ENCODE data around the gene HDAC4.
A peak's percentile ranks its signal among the peaks of the same experiment; 100 is the strongest.

Gene HDAC4

GRCh38 chr2:239279508-239280295, 121.1 kb downstream of the HDAC4 start:
- no peak for ATAC-seq
- no peak for DNase-seq

- ATAC-seq (no peak), DNase-seq (no peak)
Observed at GRCh38 chr2:239278941-239279365, 121.9 kb downstream of the HDAC4 start.

GRCh38 chr2:239278361-239278760, 122.5 kb downstream of the HDAC4 start:
- no peak for ATAC-seq
- DNase-seq, result no peak

DNA sequence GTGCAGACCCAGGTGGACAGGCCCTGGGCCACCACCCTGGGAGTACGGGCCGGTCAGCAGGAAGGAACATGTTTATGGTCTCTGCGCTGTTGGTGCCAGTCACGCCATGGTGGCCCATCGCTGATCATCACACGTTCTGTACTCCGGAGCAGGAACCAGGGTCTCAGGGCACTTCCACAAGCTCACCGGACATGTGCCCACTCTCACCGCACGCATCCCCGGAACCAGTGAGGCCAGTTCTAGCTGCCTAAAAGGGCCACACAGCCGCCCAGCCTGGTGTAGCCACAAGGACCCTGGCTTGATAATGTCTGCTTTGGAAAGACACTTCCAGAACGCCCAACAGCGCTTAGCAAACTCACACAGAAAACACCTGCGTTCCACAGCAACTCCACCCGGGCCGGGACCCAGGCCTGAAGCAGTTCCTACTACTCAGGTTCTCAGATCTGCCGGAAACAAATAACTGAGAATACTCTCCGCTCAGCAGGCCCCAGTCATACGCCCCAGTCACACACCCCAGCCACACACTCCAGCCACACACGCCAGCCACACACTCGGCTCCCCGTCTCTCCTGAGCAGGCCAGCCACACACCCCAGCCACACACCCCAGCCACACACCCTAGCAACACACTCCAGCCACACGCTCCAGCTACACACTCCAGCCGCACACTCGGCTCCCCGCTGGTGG, 123.3 kb downstream of the HDAC4 start:
- DNase-seq (no peak), ATAC-seq (no peak)

DNA sequence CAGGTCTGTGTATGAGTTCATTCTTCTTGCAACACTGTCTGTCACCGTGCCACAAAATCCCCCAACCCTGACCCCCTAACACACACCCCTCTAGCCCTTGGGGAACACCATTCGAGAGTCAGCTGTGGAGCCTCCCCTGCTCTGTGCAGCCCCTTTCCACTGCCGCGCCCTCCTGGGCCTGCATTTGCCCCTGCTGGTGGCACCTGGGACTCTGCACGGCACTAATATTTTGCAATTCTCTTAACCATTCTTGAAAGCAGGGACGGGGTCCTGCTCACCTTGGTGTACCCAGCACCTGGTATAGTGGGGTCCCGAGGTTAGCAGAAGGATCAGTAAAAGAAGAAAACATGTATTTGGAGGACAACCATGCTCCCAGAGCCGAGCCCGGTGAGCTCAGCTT, 124.0 kb downstream of the HDAC4 start:
- DNase-seq (no peak), ATAC-seq (no peak)

GRCh38 chr2:239275847-239276831, 124.7 kb downstream of the HDAC4 start:
- no peak for ATAC-seq
- DNase-seq, result no peak

DNA sequence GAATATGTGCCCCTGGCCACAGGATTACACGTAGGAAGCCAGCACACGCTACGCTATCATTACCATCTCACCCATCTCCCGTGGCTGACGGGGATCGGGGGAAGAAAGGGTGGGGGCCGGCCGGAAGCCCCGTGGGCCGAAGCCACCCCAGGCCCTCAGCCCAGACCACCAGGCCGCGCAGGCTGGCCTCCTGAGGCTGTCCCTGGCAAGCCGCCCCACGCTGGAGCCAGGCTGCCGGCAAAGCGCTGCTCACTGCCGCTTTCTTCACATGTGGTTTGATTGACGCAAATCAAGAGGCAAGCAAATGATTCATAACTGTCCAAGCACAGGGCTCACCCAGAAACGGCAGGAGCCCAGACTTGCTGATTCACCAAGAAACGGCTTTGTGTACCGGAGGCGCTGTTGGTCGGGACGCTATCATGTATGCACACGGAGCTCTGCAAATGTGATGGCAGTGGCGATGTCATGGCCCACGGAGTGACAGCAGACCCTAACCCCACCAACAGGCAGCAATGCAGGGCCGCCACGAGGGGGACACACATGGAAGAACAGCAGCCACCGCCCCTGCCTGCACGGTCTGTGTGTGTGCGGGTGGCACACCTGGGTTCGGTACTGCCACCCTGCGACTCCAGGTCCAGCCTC, 125.7 kb downstream of the HDAC4 start:
- DNase-seq (peak; percentile 73), ATAC-seq (peak; percentile 86)

- peak; percentile 42 for ATAC-seq
- peak; percentile 62 for DNase-seq
Observed at GRCh38 chr2:239274391-239275043, 126.3 kb downstream of the HDAC4 start.

- ATAC-seq (no peak), DNase-seq (no peak)
Observed at GRCh38 chr2:239273280-239274234, 127.3 kb downstream of the HDAC4 start.

DNA sequence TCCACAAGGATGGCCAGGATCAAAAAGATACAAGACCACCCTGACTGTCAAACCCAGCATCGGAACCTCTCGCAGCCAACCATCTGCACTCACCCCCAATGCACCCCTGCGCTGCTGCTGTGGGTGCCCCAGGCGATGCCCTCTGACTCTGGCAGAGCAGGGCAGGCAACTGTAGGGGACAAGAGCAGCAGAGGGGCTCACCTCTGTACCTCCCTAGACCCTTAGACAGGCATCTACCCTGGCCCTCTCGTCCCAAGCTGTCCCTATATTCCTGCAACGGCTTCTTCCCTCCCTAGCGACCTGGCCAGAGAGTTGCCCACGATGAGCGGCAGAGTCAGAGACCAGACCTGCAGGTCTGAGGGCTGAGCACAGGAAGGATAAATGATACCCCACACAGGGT, 128.2 kb downstream of the HDAC4 start:
- no peak for DNase-seq
- no peak for ATAC-seq

- DNase-seq, result no peak
- no peak for ATAC-seq
Observed at GRCh38 chr2:239271882-239272281, 128.9 kb downstream of the HDAC4 start.

DNA sequence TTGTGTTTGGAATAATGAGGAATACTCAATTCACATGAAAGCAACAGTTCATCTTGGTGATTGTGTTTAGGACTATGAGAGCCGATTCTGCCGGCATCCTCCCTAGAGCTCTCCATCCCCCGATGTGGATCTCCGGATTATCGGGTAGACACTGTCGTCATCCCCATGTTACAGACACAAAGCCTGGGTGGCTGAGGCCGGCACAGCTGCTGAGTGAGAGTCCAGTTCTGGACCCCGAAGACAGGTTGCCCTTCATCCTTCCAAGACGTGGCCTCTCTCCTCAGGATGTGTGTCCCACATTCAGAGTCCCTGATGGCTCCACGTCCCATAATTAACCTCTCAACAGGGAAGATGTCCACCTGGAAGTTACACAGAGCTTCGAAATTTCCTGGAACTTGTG, 129.3 kb downstream of the HDAC4 start:
- no peak for DNase-seq
- no peak for ATAC-seq

DNA sequence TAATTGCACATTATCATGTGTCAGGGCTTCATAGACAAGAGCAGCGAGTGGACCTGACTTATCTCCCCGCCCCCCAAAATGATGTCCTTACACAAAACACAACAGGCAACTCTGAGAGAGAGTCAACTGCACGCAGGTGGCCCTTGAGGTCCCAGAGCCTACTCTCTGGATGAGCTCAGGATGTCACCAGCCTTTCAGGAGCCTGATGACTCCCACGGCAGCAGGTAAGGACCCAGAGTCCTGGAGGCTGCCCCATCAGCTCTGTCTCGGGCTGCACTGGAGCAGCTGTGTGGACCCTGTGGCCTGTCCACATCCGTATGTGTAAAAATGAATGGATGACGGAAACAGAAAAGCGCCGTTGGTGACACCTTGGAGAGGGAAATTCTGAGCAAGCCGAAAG, 130.9 kb downstream of the HDAC4 start:
- ATAC-seq (no peak), DNase-seq (no peak)

GRCh38 chr2:239269173-239269885, 131.5 kb downstream of the HDAC4 start:
- ATAC-seq (no peak), DNase-seq (no peak)

DNA sequence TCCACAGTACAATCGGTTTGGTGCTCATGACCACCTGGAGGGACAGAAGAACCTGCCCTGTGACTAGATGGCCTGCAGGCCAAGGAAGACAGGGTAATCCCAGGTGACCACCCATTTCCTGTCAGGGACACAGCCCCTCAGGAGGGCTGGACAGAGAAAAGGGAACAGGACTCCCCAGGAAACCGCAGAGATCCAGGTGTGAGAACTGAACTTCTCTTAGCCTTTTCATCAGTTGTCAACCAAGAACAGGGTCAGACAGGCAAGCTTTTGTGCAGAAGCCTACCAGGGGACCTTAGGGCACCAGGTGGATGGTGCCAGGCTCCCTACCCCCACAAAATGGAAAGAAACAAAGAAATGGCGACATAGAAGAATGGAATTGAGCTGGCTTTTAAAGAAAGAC, 132.3 kb downstream of the HDAC4 start:
- ATAC-seq, result no peak
- DNase-seq, result no peak

DNA sequence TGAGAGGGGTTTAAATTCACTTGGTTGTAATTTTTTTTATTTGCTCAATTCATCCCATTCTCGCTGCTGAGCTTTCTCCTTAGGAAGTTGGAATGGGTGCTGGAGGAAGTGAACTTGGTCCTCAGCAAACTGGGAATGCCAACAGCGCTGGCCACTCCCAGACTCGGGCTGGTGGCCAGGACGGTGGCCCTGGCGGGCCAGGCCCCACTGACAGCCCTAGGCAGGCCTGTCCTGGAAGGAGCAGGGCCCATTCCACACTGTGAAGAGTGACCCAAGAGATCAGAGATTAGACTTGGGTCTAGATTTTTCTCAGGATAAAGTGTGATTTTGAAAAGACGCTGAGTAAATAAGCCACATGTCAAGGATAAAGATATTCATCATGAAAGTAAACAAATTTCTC, 132.7 kb downstream of the HDAC4 start:
- no peak for DNase-seq
- ATAC-seq, result no peak

GRCh38 chr2:239267288-239267951, 133.4 kb downstream of the HDAC4 start:
- ATAC-seq, result peak; percentile 90
- DNase-seq, result peak; percentile 89

GRCh38 chr2:239266779-239267287, 134.0 kb downstream of the HDAC4 start:
- DNase-seq (no peak), ATAC-seq (no peak)

DNA sequence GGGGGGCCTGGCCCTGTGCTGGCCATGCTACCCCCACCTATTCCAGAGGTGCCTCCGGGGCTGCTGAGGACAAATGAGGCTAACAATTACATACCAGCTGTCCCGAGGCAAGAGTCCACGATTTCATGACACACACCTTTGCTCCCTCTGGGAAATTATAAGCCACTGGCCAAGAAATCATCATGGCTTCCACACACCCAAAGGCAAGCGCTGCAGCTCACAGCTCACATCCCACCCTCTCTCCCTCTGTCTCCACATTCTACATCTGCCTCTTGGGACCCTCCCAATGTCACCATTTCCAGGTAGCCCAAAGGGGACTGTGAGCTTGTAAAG, 134.4 kb downstream of the HDAC4 start:
- DNase-seq (no peak), ATAC-seq (no peak)
